A549 (cell line): Measurements from ENCODE around the gene TNIP2. TPM values are rescaled to one million over a fixed set of nuclear protein-coding genes. Genes with fewer than 3 reads are reported as not detected.

Source experiments
- ATAC-seq, 2 experiments: fragments of 200-7000 bp in 1 of 2; fragments of >200 bp in 1 of 2; cut with Nextera tagmentation in 1 of 2; cut with Tn5 transposase in 1 of 2; 3 replicates each; pipeline versions ENCODE4 v1.8.0 to v1.9.1; 2018 to 2020; ENCODE audit warnings: mild to moderate bottlenecking in 1 of 2, moderate library complexity in 1 of 2
- CTCF ChIA-PET: fragments of 300-600 bp; sonication (Branson Sonifier 250); formaldehyde crosslinking; extraction: SDS; loops from one replicate; lab custom pipeline; 2021; ENCODE audit warnings: antibody characterized with exemption, inconsistent platforms; lab: Yijun Ruan, JAX
- POLR2A ChIA-PET: fragments of 350-600 bp; formaldehyde crosslinking; extraction: SDS; loops from one replicate; lab custom pipeline; 2021; ENCODE audit warnings: antibody characterized with exemption, inconsistent platforms; lab: Yijun Ruan, JAX
- DNase-seq, 2 experiments: peaks; one replicate each; pipeline versions ENCODE4 v3.0.0 to v3.0.0-alpha.2; 2011 to 2016; ENCODE audit warnings: low read depth in 1 of 2, low spot score in 1 of 2
- FAIRE-seq: peaks from 2 replicates; lab custom pipeline; 2011; peaks lifted over from hg19 to GRCh38; lab: Jason Lieb, UNC
- H3K27ac ChIP-seq, 2 experiments: fragments of >200 bp; sonication (Bioruptor Twin); formaldehyde crosslinking; 3 replicates each; pipeline ENCODE4 v1.5.1; 2016 to 2017
- H3K4me1 ChIP-seq: fragments of >200 bp; sonication (Bioruptor Twin); formaldehyde crosslinking; 3 replicates; pipeline ENCODE4 v1.6.1; 2016
- H3K4me2 ChIP-seq: fragments of >200 bp; sonication (Bioruptor Twin); formaldehyde crosslinking; 3 replicates; pipeline ENCODE4 v1.6.1; 2016
- H3K4me3 ChIP-seq: fragments of >200 bp; sonication (Bioruptor Twin); formaldehyde crosslinking; 3 replicates; pipeline ENCODE4 v1.5.1; 2016
- H3K9me3 ChIP-seq: fragments of >200 bp; sonication (Bioruptor Twin); formaldehyde crosslinking; 3 replicates; pipeline ENCODE4 v1.6.1; 2016
- ATOH8 ChIP-seq: fragments of 250-450 bp; sonication (Bioruptor Pico); IDR thresholded peaks from 2 replicates; pipeline ENCODE4 v1.5.0; 2020; ENCODE audit warnings: low read depth, mild to moderate bottlenecking, moderate library complexity
- BCL3 ChIP-seq: fragments of >200 bp; sonication (Bioruptor Twin); formaldehyde crosslinking; IDR thresholded peaks from 3 replicates; pipeline ENCODE4 v1.6.1; 2016
- BHLHE40 ChIP-seq: IDR thresholded peaks from 2 replicates; pipeline ENCODE4 v1.6.1; 2012; ENCODE audit warnings: low read depth, low read length, inconsistent platforms
- CBX2 ChIP-seq: fragments of 200-600 bp; sonication (generic); IDR thresholded peaks from 2 replicates; pipeline ENCODE4 v1.6.1; 2016; ENCODE audit warnings: low read depth, mild to moderate bottlenecking, borderline replicate concordance
- CBX8 ChIP-seq: fragments of 200-600 bp; sonication (generic); IDR thresholded peaks from 2 replicates; pipeline ENCODE4 v1.6.1; 2016
- EP300 ChIP-seq, 2 experiments: fragments of >200 bp; sonication (Bioruptor Twin); formaldehyde crosslinking; IDR thresholded peaks; 2 replicates in 1 of 2; 3 replicates in 1 of 2; pipeline ENCODE4 v1.6.1; 2016 to 2017
- FOSB ChIP-seq: fragments of 250-450 bp; sonication (Bioruptor Pico); IDR thresholded peaks from 2 replicates; pipeline ENCODE4 v1.5.0; 2020; ENCODE audit warnings: mild to moderate bottlenecking, moderate library complexity
- FOXS1 ChIP-seq: fragments of 250-450 bp; sonication (Bioruptor Pico); IDR thresholded peaks from 2 replicates; pipeline ENCODE4 v1.5.0; 2020; ENCODE audit warnings: mild to moderate bottlenecking, moderate library complexity
- GATA3 ChIP-seq: IDR thresholded peaks from 2 replicates; pipeline ENCODE4 v1.6.1; 2012; ENCODE audit warnings: borderline replicate concordance
- HES2 ChIP-seq: fragments of >200 bp; sonication (Bioruptor Twin); formaldehyde crosslinking; IDR thresholded peaks from 2 replicates; pipeline ENCODE4 v1.6.1; 2016
- JUN ChIP-seq, 2 experiments: fragments of >200 bp; sonication (Bioruptor Twin); formaldehyde crosslinking; IDR thresholded peaks; 2 replicates in 1 of 2; 3 replicates in 1 of 2; pipeline ENCODE4 v1.6.1; 2016 to 2017
- JUNB ChIP-seq: fragments of >200 bp; sonication (Bioruptor Twin); formaldehyde crosslinking; IDR thresholded peaks from 2 replicates; pipeline ENCODE4 v1.6.1; 2016
- KDM1A ChIP-seq: fragments of 200-600 bp; sonication (generic); IDR thresholded peaks from 2 replicates; pipeline ENCODE4 v1.6.1; 2016; ENCODE audit warnings: low read depth, mild to moderate bottlenecking
- MYC ChIP-seq: IDR thresholded peaks from 2 replicates; pipeline ENCODE4 v1.6.1; 2012; ENCODE audit warnings: mild to moderate bottlenecking, inconsistent platforms, low read length, improper control_type of control experiment, borderline replicate concordance
- POLR2A ChIP-seq: IDR thresholded peaks from 2 replicates; pipeline ENCODE4 v1.6.1; 2012; ENCODE audit warnings: mild to moderate bottlenecking, low read length
- POLR2AphosphoS2 ChIP-seq: conservative IDR thresholded peaks from 2 replicates; pipeline ENCODE4 v1.6.1; 2012; ENCODE audit warnings: low read length, improper control_type of control experiment, inconsistent platforms
- RFX5 ChIP-seq: fragments of 450-650 bp; IDR thresholded peaks from 2 replicates; pipeline ENCODE4 v1.7.1; 2014; ENCODE audit warnings: antibody characterized with exemption, mild to moderate bottlenecking, moderate library complexity
- SMC3 ChIP-seq: fragments of >200 bp; sonication (Bioruptor Twin); formaldehyde crosslinking; IDR thresholded peaks from 3 replicates; pipeline ENCODE4 v1.6.1; 2018; ENCODE audit warnings: inconsistent platforms
- SREBF2 ChIP-seq: fragments of 450-650 bp; IDR thresholded peaks from 2 replicates; pipeline ENCODE4 v1.6.1; 2014; ENCODE audit warnings: mild to moderate bottlenecking, moderate library complexity
- TFCP2L1 ChIP-seq: fragments of 250-450 bp; sonication (Bioruptor Pico); IDR thresholded peaks from 2 replicates; pipeline ENCODE4 v1.5.0; 2021; ENCODE audit warnings: mild to moderate bottlenecking
- USF2 ChIP-seq: fragments of 450-650 bp; IDR thresholded peaks from 2 replicates; pipeline ENCODE4 v1.6.1; 2014; ENCODE audit warnings: antibody characterized with exemption
- ZSCAN20 ChIP-seq: fragments of 250-450 bp; sonication (Bioruptor Pico); IDR thresholded peaks from 2 replicates; pipeline ENCODE4 v1.8.0; 2022; ENCODE audit warnings: mild to moderate bottlenecking, moderate library complexity
- WGBS: methylation state at CpG from one replicate; pipeline ENCODE4 v1.1.6; 2017; ENCODE audit errors: missing lambda C conversion rate; 5-methylcytosine and 5-hydroxymethylcytosine counted together
- polyA plus RNA-seq, 4 experiments: library from polyadenylated mRNA; depleted of rRNA in 3 of 4; stranded (reverse); fragments of >200 nt; fragmentation: RNase III in 1 of 4; extraction: RNeasy Plus Mini Kit Qiagen cat#74134 plus additional on column Dnase treatment in 1 of 4; gene quantifications; 2 replicates in 3 of 4; 3 replicates in 1 of 4; pipeline ENCODE4 v1.2.3, GENCODE V29; 2011 to 2017

The TNIP2 gene
- polyA plus RNA-seq, 2 of the 4 experiments (the other 2 are of a cell fraction): 20.0 to 27.9 TPM

GRCh38 chr4:2702361-2702760 lies 53.8 kb downstream of the TNIP2 start:
- no peak for DNase-seq
- no peaks in the 10 kb centered on the region for H3K4me1 ChIP-seq
- H3K4me2 ChIP-seq: no peak overlapping the region
- CTCF ChIA-PET: no interaction called here
- TF ChIP-seq ZSCAN20 (CRISPR knock-in tag) (no peak), SREBF2 (no peak), JUN (IDR thresholded peaks at IDR 0.05) (no peak), RFX5 (no peak), HES2 (no peak), CBX8 (no peak), GATA3 (no peak), CBX2 (no peak), POLR2AphosphoS2 (no peak), USF2 (no peak), BCL3 (no peak), FOSB (CRISPR knock-in tag) (no peak)
- FAIRE-seq: no peak
- no peak overlapping the region for H3K27ac ChIP-seq
- no peaks in the 10 kb centered on the region for H3K9me3 ChIP-seq
- POLR2A ChIA-PET: no interaction called here
- 91% methylated on average over 8 of the region's 8 CpGs for WGBS
- H3K4me3 ChIP-seq: no peak overlapping the region
- ATAC-seq: no peak

- Histone ChIP-seq H3K27ac (no peak overlapping the region), H3K4me3 (no peak overlapping the region), H3K9me3 (no peaks in the 10 kb centered on the region), H3K4me1 (no peaks in the 10 kb centered on the region), H3K4me2 (no peak overlapping the region)
- DNase-seq: no peak
- ChIA-PET POLR2A (no interaction called here), CTCF (no interaction called here)
- no peak for FAIRE-seq
- ATAC-seq: no peak
- TF ChIP-seq CBX2: no peak
- no peak for TF ChIP-seq HES2
- 91% methylated on average over 8 of the region's 8 CpGs for WGBS
Observed at GRCh38 chr4:2700031-2700430, 56.1 kb downstream of the TNIP2 start.

- Histone ChIP-seq H3K9me3 (no peaks in the 10 kb centered on the region), H3K27ac (no peak overlapping the region), H3K4me2 (no peak overlapping the region), H3K4me3 (no peak overlapping the region), H3K4me1 (no peaks in the 10 kb centered on the region)
- 85% methylated on average over 7 of the region's 7 CpGs for WGBS
- FAIRE-seq (no peak), ATAC-seq (no peak), DNase-seq (no peak)
- ChIA-PET POLR2A (no interaction called here), CTCF (no interaction called here)
- TF ChIP-seq JUNB (no peak), POLR2A (no peak), TFCP2L1 (CRISPR knock-in tag) (no peak), MYC (no peak), ZSCAN20 (CRISPR knock-in tag) (no peak), ATOH8 (no peak), CBX2 (no peak), EP300 (IDR thresholded peaks at IDR 0.05) (no peak), BHLHE40 (no peak), KDM1A (no peak), FOXS1 (CRISPR knock-in tag) (no peak), SMC3 (no peak)
Observed at GRCh38 chr4:2699534-2699933, 56.6 kb downstream of the TNIP2 start.
